Prostate gland (tissue), 2 donors: ENCODE results near the gene ATP6V1B1.

Experiments used
- CTCF ChIP-seq, 4 experiments: fragments of 200-600 bp in 2 of 4; fragments of 450-650 bp in 2 of 4; sonication (generic) in 2 of 4; IDR thresholded peaks; 1 replicate in 3 of 4; 2 replicates in 1 of 4; pipeline ENCODE4 v1.5.1; 2016 to 2019; ENCODE audit warnings: antibody characterized with exemption in 4 of 4, mild to moderate bottlenecking in 2 of 4, moderate library complexity in 2 of 4
- POLR2A ChIP-seq: fragments of 450-650 bp; IDR thresholded peaks from one replicate; pipeline ENCODE4 v1.6.1; 2016; ENCODE audit warnings: antibody characterized with exemption, mild to moderate bottlenecking
- POLR2AphosphoS5 ChIP-seq: sonication (generic); formaldehyde crosslinking; IDR thresholded peaks from one replicate; pipeline ENCODE4 v1.6.1; 2017; ENCODE audit warnings: antibody characterized with exemption

- TF ChIP-seq CTCF (IDR thresholded peaks at IDR 0.05) (no peak), POLR2A (no peak), POLR2AphosphoS5 (no peak)
Observed at GRCh38 chr2:70958759-70959158, 23.1 kb downstream of the ATP6V1B1 start.
